PC-3 (cell line): Measurements from ENCODE around the gene SAMD8. TPM values are rescaled to one million over a fixed set of nuclear protein-coding genes. Genes with fewer than 3 reads are reported as not detected.
"Not testable (repeated sequence)": the region's sequence is repeated elsewhere in the genome, so short reads cannot be mapped to it uniquely, and the experiment has no call there.

Source experiments
- ATAC-seq: fragments of 200-7000 bp; cut with Tn5 transposase; 2 replicates; pipeline ENCODE4 v1.9.1; 2020; ENCODE audit warnings: mild to moderate bottlenecking, moderate library complexity
- BruUV-seq: library from RNA; stranded (reverse); fragments of 400-500 nt; replicated peaks from 2 replicates; lab custom pipeline; 2021; lab: Mats Ljungman, UMichigan
- CTCF ChIA-PET: fragments of 300-600 bp; sonication (Branson Sonifier 250); formaldehyde crosslinking; loops from one replicate; lab custom pipeline; 2022; ENCODE audit warnings: antibody characterized with exemption; lab: Charles Lee
- POLR2A ChIA-PET: fragments of 300-600 bp; sonication (Branson Sonifier 250); formaldehyde crosslinking; loops from one replicate; lab custom pipeline; 2022; ENCODE audit warnings: antibody characterized with exemption; ENCODE audit not compliant: unreplicated experiment; lab: Charles Lee
- DNase-seq: peaks from one replicate; pipeline ENCODE4 v3.0.0-alpha.2; 2015
- H2AFZ ChIP-seq: fragments of 300-600 bp; sonication (generic); 2 replicates; pipeline ENCODE4 v1.6.0; 2016; ENCODE audit warnings: antibody characterized with exemption, low read length
- H3F3A ChIP-seq: fragments of 300-600 bp; sonication (generic); one replicate; pipeline ENCODE4 v1.6.0; 2017; ENCODE audit warnings: antibody characterized with exemption, low read length, control low read depth, mild to moderate bottlenecking; ENCODE audit not compliant: unreplicated experiment
- H3K27ac ChIP-seq: fragments of 300-600 bp; sonication (generic); 2 replicates; pipeline ENCODE4 v1.5.1; 2016; ENCODE audit warnings: mild to moderate bottlenecking, low read length
- H3K27me3 ChIP-seq: fragments of 300-600 bp; sonication (generic); 2 replicates; pipeline ENCODE4 v1.6.1; 2016; ENCODE audit warnings: low read length, mixed read lengths
- H3K36me3 ChIP-seq: fragments of 300-600 bp; sonication (generic); 2 replicates; pipeline ENCODE4 v1.6.1; 2016; ENCODE audit warnings: low read depth, mixed run types, low read length, mixed read lengths
- H3K4me1 ChIP-seq: fragments of 300-600 bp; sonication (generic); 2 replicates; pipeline ENCODE4 v1.5.1; 2016; ENCODE audit warnings: low read length; ENCODE audit not compliant: insufficient read depth
- H3K4me2 ChIP-seq: fragments of 300-600 bp; sonication (generic); 2 replicates; pipeline ENCODE4 v1.6.0; 2016; ENCODE audit warnings: low read length
- H3K4me3 ChIP-seq: fragments of 300-600 bp; sonication (generic); 2 replicates; pipeline ENCODE4 v1.5.1; 2016; ENCODE audit warnings: mild to moderate bottlenecking, low read length, mixed read lengths
- H3K79me2 ChIP-seq: fragments of 300-600 bp; sonication (generic); 2 replicates; pipeline ENCODE4 v1.6.1; 2017; ENCODE audit warnings: low read length, mixed read lengths
- H3K9ac ChIP-seq: fragments of 300-600 bp; sonication (generic); 2 replicates; pipeline ENCODE4 v1.6.0; 2016; ENCODE audit warnings: mild to moderate bottlenecking, low read length
- H3K9me2 ChIP-seq: fragments of 300-600 bp; sonication (generic); replicated peaks from 2 replicates; pipeline ENCODE4 v1.6.1; 2016; ENCODE audit warnings: mixed run types, low read length, mixed read lengths
- H3K9me3 ChIP-seq: fragments of 300-600 bp; sonication (generic); 2 replicates; pipeline ENCODE4 v1.6.1; 2016; ENCODE audit warnings: low read length, mixed read lengths
- H4K20me1 ChIP-seq: fragments of 300-600 bp; sonication (generic); 2 replicates; pipeline ENCODE4 v1.6.1; 2016; ENCODE audit warnings: low read length, mixed read lengths
- CTCF ChIP-seq: fragments of 300-600 bp; sonication (generic); conservative IDR thresholded peaks from 2 replicates; pipeline ENCODE4 v1.5.1; 2017; ENCODE audit warnings: antibody characterized with exemption, low read depth, mild to moderate bottlenecking, low read length
- EZH2 ChIP-seq: fragments of 300-600 bp; sonication (generic); IDR thresholded peaks from one replicate; pipeline ENCODE4 v1.6.1; 2017; ENCODE audit warnings: antibody characterized with exemption, mild to moderate bottlenecking, low read length; ENCODE audit not compliant: unreplicated experiment
- EZH2phosphoT487 ChIP-seq: fragments of 300-600 bp; sonication (generic); IDR thresholded peaks from 2 replicates; pipeline ENCODE4 v1.6.1; 2018; ENCODE audit warnings: mild to moderate bottlenecking, antibody characterized with exemption, low read length, borderline replicate concordance
- intact Hi-C: fragments of 100-400 bp; cut with micrococcal nuclease; formaldehyde crosslinking; loops from 2 replicates; pipeline ENCODE4 v1.9.0; 2023
- total RNA-seq: library from RNA; depleted of rRNA; stranded (reverse); fragments of >200 nt; gene quantifications from 2 replicates; pipeline ENCODE4 v1.2.3, GENCODE V29; 2014

Gene SAMD8
- total RNA-seq, 1 experiment from 2014 or later, result 47.4 TPM

GRCh38 chr10:75104842-75105241 lies 6.6 kb upstream of the SAMD8 start:
- no peak for ATAC-seq
- Histone ChIP-seq H3K4me3 (no peak overlapping the region), H3F3A (no peaks in the 10 kb centered on the region), H3K4me1 (0 out of 2 replicates have a peak, but pooled peaks cover 3% of the 10 kb centered on the region), H3K9me2 (no peaks in the 10 kb centered on the region), H3K27ac (no peak overlapping the region), H3K27me3 (no peaks in the 10 kb centered on the region), H4K20me1 (no peaks in the 10 kb centered on the region), H3K36me3 (no peaks in the 10 kb centered on the region), H3K9me3 (no peaks in the 10 kb centered on the region), H3K79me2 (no peaks in the 10 kb centered on the region), H2AFZ (no peak overlapping the region), H3K9ac (no peak overlapping the region), H3K4me2 (no peak overlapping the region)
- TF ChIP-seq EZH2, result no peak
- no peak for TF ChIP-seq CTCF
- no peak for TF ChIP-seq EZH2phosphoT487
- intact Hi-C loops, result loop anchor here (5.0 kb wide), 1 partner anchor 228 kb away; no protein-coding TSS in a partner anchor
- CTCF ChIA-PET, result no interaction called here
- BruUV-seq, result no TSS peak
- POLR2A ChIA-PET, result interaction anchor here (0.5 kb wide), 1 partner anchor 279 kb away, joined by 16 read pairs; no protein-coding TSS in a partner anchor
- no peak for DNase-seq

GRCh38 chr10:75105576-75106197 lies 5.8 kb upstream of the SAMD8 start:
- Histone ChIP-seq H2AFZ (no peak overlapping the region), H3K9me2 (no peaks in the 10 kb centered on the region), H3K9me3 (no peaks in the 10 kb centered on the region), H3K4me1 (peaks cover 7% of the 10 kb centered on the region; the same call in 1 of the 2 replicates), H3K4me2 (no peak overlapping the region), H3K79me2 (no peaks in the 10 kb centered on the region), H3K4me3 (no peak overlapping the region), H4K20me1 (no peaks in the 10 kb centered on the region), H3F3A (peaks cover 5% of the 10 kb centered on the region), H3K36me3 (no peaks in the 10 kb centered on the region), H3K27ac (no peak overlapping the region), H3K27me3 (no peaks in the 10 kb centered on the region), H3K9ac (no peak overlapping the region)
- ChIA-PET POLR2A (interaction anchor here (0.6 kb wide), 1 partner anchor 1519 kb away, joined by 6 read pairs; no protein-coding TSS in a partner anchor), CTCF (no interaction called here)
- no TSS peak for BruUV-seq
- no peak for DNase-seq
- TF ChIP-seq EZH2, result no peak
- TF ChIP-seq EZH2phosphoT487, result no peak
- intact Hi-C loops, result no loop called here
- ATAC-seq, result no peak

GRCh38 chr10:75106242-75106641 lies 5.2 kb upstream of the SAMD8 start:
- H3K27ac ChIP-seq, result no peak overlapping the region
- intact Hi-C loops, result no loop called here
- ATAC-seq, result no peak

GRCh38 chr10:75106891-75107290 lies 4.6 kb upstream of the SAMD8 start:
- ATAC-seq, DNase-seq, H3K79me2 ChIP-seq, intact Hi-C loops, H3K27me3 ChIP-seq, H3K9me3 ChIP-seq, H3K9ac ChIP-seq, H4K20me1 ChIP-seq, POLR2A ChIA-PET, H3K4me1 ChIP-seq, H3K4me2 ChIP-seq, CTCF ChIA-PET, H3K4me3 ChIP-seq, H2AFZ ChIP-seq, H3K36me3 ChIP-seq, BruUV-seq, H3K27ac ChIP-seq, H3K9me2 ChIP-seq: not testable (repeated sequence)
- peaks cover 13% of the 10 kb centered on the region for H3F3A ChIP-seq

More at GRCh38 chr10:75106242-75106641, 5.2 kb upstream of the SAMD8 start:
- Histone ChIP-seq H3K79me2 (no peaks in the 10 kb centered on the region), H3K4me3 (no peak overlapping the region), H3K9me2 (no peaks in the 10 kb centered on the region), H3K27me3 (no peaks in the 10 kb centered on the region), H2AFZ (no peak overlapping the region), H3K4me1 (peaks cover 9% of the 10 kb centered on the region; the same call in 1 of the 2 replicates), H3K4me2 (no peak overlapping the region), H3F3A (peaks cover 9% of the 10 kb centered on the region), H4K20me1 (no peaks in the 10 kb centered on the region), H3K9ac (no peak overlapping the region), H3K9me3 (no peaks in the 10 kb centered on the region), H3K36me3 (no peaks in the 10 kb centered on the region)
- no TSS peak for BruUV-seq
- no peak for TF ChIP-seq EZH2
- no peak for TF ChIP-seq CTCF
- no peak for TF ChIP-seq EZH2phosphoT487
- CTCF ChIA-PET, result no interaction called here
- DNase-seq, result peak; percentile 39
- POLR2A ChIA-PET, result interaction anchor here (0.6 kb wide), 1 partner anchor 1520 kb away, joined by 6 read pairs; no protein-coding TSS in a partner anchor
